HepG2 (cell line): ENCODE data around the gene LYST. TPM values are rescaled to one million over a fixed set of nuclear protein-coding genes. Genes with fewer than 3 reads are reported as not detected.

Experiments used
- MBD4 ChIP-seq: IDR thresholded peaks from 2 replicates; pipeline ENCODE4 v1.6.1; 2012; ENCODE audit warnings: low read length, inconsistent platforms, borderline replicate concordance
- NBN ChIP-seq: fragments of 450-650 bp; conservative IDR thresholded peaks from 2 replicates; pipeline ENCODE4 v1.6.1; 2017
- NFRKB ChIP-seq: fragments of 450-650 bp; IDR thresholded peaks from 2 replicates; pipeline ENCODE4 v1.6.1; 2017
- POGZ ChIP-seq: sonication (generic); formaldehyde crosslinking; IDR thresholded peaks from 2 replicates; pipeline ENCODE4 v1.4.0; 2020; ENCODE audit warnings: mild to moderate bottlenecking, missing genetic modification reagents
- SUZ12 ChIP-seq: fragments of 150-350 bp; IDR thresholded peaks from 2 replicates; pipeline ENCODE4 v1.6.1; 2014; ENCODE audit warnings: low read depth, low read length
- ZKSCAN5 ChIP-seq: sonication (generic); formaldehyde crosslinking; IDR thresholded peaks from 2 replicates; pipeline ENCODE4 v1.5.1; 2020; ENCODE audit warnings: mild to moderate bottlenecking, missing genetic modification reagents
- ZNF34 ChIP-seq: sonication (generic); formaldehyde crosslinking; IDR thresholded peaks from 2 replicates; pipeline ENCODE4 v1.4.0; 2020; ENCODE audit warnings: mild to moderate bottlenecking, missing genetic modification reagents, borderline replicate concordance
- ZNF430 ChIP-seq: sonication (generic); formaldehyde crosslinking; IDR thresholded peaks from 2 replicates; pipeline ENCODE4 v1.9.0; 2021; ENCODE audit warnings: mild to moderate bottlenecking, missing genetic modification reagents
- ZNF703 ChIP-seq: sonication (generic); formaldehyde crosslinking; IDR thresholded peaks from 2 replicates; pipeline ENCODE4 v1.5.1; 2020; ENCODE audit warnings: missing genetic modification reagents, mild to moderate bottlenecking, moderate library complexity, borderline replicate concordance
- ZNF878 ChIP-seq: sonication (generic); formaldehyde crosslinking; IDR thresholded peaks from 2 replicates; pipeline ENCODE4 v1.8.1; 2023; ENCODE audit warnings: mild to moderate bottlenecking, missing genetic modification reagents, moderate library complexity
- polyA plus RNA-seq, 8 experiments: library from polyadenylated mRNA; depleted of rRNA in 3 of 8; stranded (reverse) in 7 of 8; unstranded in 1 of 8; fragments of >200 nt; fragmentation: Illumina TruSeq in 4 of 8; extraction: Trizol in 4 of 8; gene quantifications; 2 replicates each; pipeline versions ENCODE4 v1.2.1 to v1.2.3, GENCODE V29; 2011 to 2016; ENCODE audit warnings: low read depth in 4 of 8, missing spikeins in 1 of 8, mixed read lengths in 1 of 8; ENCODE audit not compliant: insufficient read depth in 1 of 8
- total RNA-seq, 5 experiments: library from RNA; depleted of rRNA; stranded (reverse); fragments of >200 nt; fragmentation: Illumina TruSeq; extraction: Trizol; gene quantifications; 2 replicates each; pipeline ENCODE4 v1.2.3, GENCODE V29; 2016; ENCODE audit warnings: low read depth in 1 of 5
- TF ChIP-seq, protein P1 (sequence below): sonication (generic); formaldehyde crosslinking; IDR thresholded peaks from 2 replicates; pipeline ENCODE4 v1.4.0; 2020; ENCODE audit warnings: missing genetic modification reagents, mild to moderate bottlenecking, borderline replicate concordance
- TF ChIP-seq, protein P2 (sequence below): sonication (generic); formaldehyde crosslinking; IDR thresholded peaks from 2 replicates; pipeline ENCODE4 v1.5.0; 2020; ENCODE audit warnings: mild to moderate bottlenecking, missing genetic modification reagents, borderline replicate concordance
- TF ChIP-seq, protein P3 (sequence below): sonication (generic); formaldehyde crosslinking; conservative IDR thresholded peaks from 2 replicates; pipeline ENCODE4 v1.4.0; 2020; ENCODE audit warnings: missing genetic modification reagents
- TF ChIP-seq, protein P4 (sequence below): sonication (generic); formaldehyde crosslinking; IDR thresholded peaks from 2 replicates; pipeline ENCODE4 v1.8.1; 2022; ENCODE audit warnings: mild to moderate bottlenecking, missing genetic modification reagents

Gene LYST
- total and polyA plus RNA-seq, 2 of the 13 experiments (the other 11 are each of a cell fraction or from before 2014, with no cell fraction given), result 0.91 to 2.5 TPM

DNA sequence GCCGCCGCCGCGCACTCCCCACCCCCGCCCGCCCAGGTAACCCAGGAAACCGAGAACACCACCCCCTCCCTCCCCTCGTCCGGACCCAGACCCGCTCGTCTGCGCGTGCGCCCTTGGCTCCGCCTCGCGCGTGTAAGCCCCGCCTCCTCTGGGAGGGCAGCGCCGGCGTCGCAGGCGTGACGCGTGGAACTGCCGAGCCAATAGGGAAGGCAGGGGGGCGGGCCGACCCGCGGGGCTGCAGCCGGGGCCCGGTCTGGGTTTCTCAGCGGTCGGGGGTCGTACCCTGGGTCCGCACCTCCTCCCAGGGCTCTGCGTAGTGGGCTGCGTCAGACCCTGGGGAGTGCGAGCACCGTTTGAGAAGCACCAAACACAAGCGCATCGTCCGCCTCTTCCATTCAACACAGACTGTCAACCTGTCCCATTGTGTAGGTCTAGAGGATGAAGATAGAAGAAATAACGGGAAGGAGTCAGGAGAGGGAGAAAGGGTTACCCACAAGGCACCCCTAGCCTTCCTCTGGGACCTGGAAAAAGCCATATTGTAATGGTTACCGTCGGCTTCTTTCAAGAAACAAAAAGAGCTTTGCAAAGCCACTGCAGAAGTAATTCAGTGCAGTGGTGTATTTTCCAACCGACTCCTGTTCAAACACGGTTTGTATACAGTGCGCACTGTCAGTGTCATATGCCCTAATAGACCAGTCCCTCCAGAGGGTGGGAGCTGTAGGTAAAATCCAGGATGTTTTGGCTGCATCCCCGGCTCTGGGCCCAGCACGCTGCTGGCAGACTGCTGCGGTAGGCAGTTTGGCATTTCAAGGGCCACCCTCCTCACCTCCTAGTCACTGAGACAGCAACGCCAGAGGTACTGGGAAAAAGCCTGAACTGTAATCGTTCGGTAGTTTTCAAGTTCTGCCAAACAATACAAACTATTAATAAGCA lies 473 bp upstream of the LYST start (continued):
- TF ChIP-seq, protein P1, sequence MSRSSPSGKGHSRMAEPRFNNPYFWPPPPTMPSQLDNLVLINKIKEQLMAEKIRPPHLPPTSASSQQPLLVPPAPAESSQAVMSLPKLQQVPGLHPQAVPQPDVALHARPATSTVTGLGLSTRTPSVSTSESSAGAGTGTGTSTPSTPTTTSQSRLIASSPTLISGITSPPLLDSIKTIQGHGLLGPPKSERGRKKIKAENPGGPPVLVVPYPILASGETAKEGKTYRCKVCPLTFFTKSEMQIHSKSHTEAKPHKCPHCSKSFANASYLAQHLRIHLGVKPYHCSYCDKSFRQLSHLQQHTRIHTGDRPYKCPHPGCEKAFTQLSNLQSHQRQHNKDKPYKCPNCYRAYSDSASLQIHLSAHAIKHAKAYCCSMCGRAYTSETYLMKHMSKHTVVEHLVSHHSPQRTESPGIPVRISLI, result no peak
- no peak for TF ChIP-seq SUZ12
- no peak for TF ChIP-seq NFRKB
- 0 out of 2 replicates have a peak, but pooled peaks have one; percentile 51 for TF ChIP-seq POGZ
- TF ChIP-seq, protein P2, sequence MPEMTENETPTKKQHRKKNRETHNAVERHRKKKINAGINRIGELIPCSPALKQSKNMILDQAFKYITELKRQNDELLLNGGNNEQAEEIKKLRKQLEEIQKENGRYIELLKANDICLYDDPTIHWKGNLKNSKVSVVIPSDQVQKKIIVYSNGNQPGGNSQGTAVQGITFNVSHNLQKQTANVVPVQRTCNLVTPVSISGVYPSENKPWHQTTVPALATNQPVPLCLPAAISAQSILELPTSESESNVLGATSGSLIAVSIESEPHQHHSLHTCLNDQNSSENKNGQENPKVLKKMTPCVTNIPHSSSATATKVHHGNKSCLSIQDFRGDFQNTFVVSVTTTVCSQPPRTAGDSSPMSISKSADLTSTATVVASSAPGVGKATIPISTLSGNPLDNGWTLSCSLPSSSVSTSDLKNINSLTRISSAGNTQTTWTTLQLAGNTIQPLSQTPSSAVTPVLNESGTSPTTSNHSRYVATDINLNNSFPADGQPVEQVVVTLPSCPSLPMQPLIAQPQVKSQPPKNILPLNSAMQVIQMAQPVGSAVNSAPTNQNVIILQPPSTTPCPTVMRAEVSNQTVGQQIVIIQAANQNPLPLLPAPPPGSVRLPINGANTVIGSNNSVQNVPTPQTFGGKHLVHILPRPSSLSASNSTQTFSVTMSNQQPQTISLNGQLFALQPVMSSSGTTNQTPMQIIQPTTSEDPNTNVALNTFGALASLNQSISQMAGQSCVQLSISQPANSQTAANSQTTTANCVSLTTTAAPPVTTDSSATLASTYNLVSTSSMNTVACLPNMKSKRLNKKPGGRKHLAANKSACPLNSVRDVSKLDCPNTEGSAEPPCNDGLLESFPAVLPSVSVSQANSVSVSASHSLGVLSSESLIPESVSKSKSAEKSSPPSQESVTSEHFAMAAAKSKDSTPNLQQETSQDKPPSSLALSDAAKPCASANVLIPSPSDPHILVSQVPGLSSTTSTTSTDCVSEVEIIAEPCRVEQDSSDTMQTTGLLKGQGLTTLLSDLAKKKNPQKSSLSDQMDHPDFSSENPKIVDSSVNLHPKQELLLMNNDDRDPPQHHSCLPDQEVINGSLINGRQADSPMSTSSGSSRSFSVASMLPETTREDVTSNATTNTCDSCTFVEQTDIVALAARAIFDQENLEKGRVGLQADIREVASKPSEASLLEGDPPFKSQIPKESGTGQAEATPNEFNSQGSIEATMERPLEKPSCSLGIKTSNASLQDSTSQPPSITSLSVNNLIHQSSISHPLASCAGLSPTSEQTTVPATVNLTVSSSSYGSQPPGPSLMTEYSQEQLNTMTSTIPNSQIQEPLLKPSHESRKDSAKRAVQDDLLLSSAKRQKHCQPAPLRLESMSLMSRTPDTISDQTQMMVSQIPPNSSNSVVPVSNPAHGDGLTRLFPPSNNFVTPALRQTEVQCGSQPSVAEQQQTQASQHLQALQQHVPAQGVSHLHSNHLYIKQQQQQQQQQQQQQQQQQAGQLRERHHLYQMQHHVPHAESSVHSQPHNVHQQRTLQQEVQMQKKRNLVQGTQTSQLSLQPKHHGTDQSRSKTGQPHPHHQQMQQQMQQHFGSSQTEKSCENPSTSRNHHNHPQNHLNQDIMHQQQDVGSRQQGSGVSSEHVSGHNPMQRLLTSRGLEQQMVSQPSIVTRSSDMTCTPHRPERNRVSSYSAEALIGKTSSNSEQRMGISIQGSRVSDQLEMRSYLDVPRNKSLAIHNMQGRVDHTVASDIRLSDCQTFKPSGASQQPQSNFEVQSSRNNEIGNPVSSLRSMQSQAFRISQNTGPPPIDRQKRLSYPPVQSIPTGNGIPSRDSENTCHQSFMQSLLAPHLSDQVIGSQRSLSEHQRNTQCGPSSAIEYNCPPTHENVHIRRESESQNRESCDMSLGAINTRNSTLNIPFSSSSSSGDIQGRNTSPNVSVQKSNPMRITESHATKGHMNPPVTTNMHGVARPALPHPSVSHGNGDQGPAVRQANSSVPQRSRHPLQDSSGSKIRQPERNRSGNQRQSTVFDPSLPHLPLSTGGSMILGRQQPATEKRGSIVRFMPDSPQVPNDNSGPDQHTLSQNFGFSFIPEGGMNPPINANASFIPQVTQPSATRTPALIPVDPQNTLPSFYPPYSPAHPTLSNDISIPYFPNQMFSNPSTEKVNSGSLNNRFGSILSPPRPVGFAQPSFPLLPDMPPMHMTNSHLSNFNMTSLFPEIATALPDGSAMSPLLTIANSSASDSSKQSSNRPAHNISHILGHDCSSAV (CRISPR knock-in tag), result no peak
- no peak for TF ChIP-seq ZKSCAN5 (CRISPR knock-in tag)
- TF ChIP-seq MBD4, result no peak
- no peak for TF ChIP-seq ZNF878 (CRISPR knock-in tag)
- no peak for TF ChIP-seq ZNF430
- TF ChIP-seq ZNF34 (CRISPR knock-in tag), result no peak
- TF ChIP-seq, protein P3, sequence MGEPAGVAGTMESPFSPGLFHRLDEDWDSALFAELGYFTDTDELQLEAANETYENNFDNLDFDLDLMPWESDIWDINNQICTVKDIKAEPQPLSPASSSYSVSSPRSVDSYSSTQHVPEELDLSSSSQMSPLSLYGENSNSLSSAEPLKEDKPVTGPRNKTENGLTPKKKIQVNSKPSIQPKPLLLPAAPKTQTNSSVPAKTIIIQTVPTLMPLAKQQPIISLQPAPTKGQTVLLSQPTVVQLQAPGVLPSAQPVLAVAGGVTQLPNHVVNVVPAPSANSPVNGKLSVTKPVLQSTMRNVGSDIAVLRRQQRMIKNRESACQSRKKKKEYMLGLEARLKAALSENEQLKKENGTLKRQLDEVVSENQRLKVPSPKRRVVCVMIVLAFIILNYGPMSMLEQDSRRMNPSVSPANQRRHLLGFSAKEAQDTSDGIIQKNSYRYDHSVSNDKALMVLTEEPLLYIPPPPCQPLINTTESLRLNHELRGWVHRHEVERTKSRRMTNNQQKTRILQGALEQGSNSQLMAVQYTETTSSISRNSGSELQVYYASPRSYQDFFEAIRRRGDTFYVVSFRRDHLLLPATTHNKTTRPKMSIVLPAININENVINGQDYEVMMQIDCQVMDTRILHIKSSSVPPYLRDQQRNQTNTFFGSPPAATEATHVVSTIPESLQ (CRISPR knock-in tag), result no peak
- no peak for TF ChIP-seq NBN
- TF ChIP-seq ZNF703 (CRISPR knock-in tag), result no peak
- TF ChIP-seq, protein P4, sequence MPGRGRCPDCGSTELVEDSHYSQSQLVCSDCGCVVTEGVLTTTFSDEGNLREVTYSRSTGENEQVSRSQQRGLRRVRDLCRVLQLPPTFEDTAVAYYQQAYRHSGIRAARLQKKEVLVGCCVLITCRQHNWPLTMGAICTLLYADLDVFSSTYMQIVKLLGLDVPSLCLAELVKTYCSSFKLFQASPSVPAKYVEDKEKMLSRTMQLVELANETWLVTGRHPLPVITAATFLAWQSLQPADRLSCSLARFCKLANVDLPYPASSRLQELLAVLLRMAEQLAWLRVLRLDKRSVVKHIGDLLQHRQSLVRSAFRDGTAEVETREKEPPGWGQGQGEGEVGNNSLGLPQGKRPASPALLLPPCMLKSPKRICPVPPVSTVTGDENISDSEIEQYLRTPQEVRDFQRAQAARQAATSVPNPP (CRISPR knock-in tag), result no peak
